SU-DHL-6 (cell line): ENCODE measurements around the gene MT1X.

Experiments
- H2AFZ ChIP-seq: fragments of 200-600 bp; sonication (generic); 2 replicates; pipeline ENCODE4 v1.6.1; 2014; ENCODE audit warnings: low read depth, mild to moderate bottlenecking, moderate library complexity, mixed read lengths, antibody characterized with exemption, low read length; ENCODE audit not compliant: severe bottlenecking
- H3F3A ChIP-seq: fragments of 200-600 bp; shearing (Covaris generic); 2 replicates; pipeline ENCODE4 v1.6.0; 2016; ENCODE audit warnings: antibody characterized with exemption, mild to moderate bottlenecking; ENCODE audit not compliant: insufficient read depth
- H3K27ac ChIP-seq: fragments of 200-600 bp; sonication (generic); 2 replicates; pipeline ENCODE4 v1.5.1; 2016; ENCODE audit warnings: low read depth, mild to moderate bottlenecking, low read length, moderate library complexity, mixed read lengths
- H3K27me3 ChIP-seq: fragments of 200-600 bp; sonication (generic), shearing (Covaris generic); 2 replicates; pipeline ENCODE4 v1.6.0; 2014; ENCODE audit warnings: mild to moderate bottlenecking, low read length
- H3K36me3 ChIP-seq: fragments of 200-600 bp; sonication (generic); 2 replicates; pipeline ENCODE4 v1.6.1; 2014; ENCODE audit warnings: mild to moderate bottlenecking, low read length, mixed read lengths
- H3K4me2 ChIP-seq: fragments of 300-600, 200-600 bp; shearing (Covaris generic), sonication (generic); 2 replicates; pipeline ENCODE4 v1.6.0; 2014; ENCODE audit warnings: low read length, low read depth, mild to moderate bottlenecking; ENCODE audit not compliant: poor library complexity, severe bottlenecking
- H3K4me3 ChIP-seq: fragments of 200-600 bp; sonication (generic); 2 replicates; pipeline ENCODE4 v1.5.1; 2014; ENCODE audit warnings: antibody characterized with exemption, low read length, mild to moderate bottlenecking, mixed read lengths; ENCODE audit not compliant: insufficient read depth, poor library complexity, severe bottlenecking
- H3K79me2 ChIP-seq: fragments of 200-600 bp; sonication (generic); 2 replicates; pipeline ENCODE4 v1.6.1; 2014; ENCODE audit warnings: mild to moderate bottlenecking, low read length, moderate library complexity; ENCODE audit not compliant: insufficient read depth
- H3K9ac ChIP-seq: fragments of 200-600 bp; sonication (generic); 2 replicates; pipeline ENCODE4 v1.7.0; 2014; ENCODE audit warnings: mild to moderate bottlenecking, low read length
- H3K9me2 ChIP-seq: fragments of 200-600 bp; sonication (generic); replicated peaks from 2 replicates; pipeline ENCODE4 v1.6.1; 2014; ENCODE audit warnings: low read length; ENCODE audit not compliant: insufficient read depth
- H3K9me3 ChIP-seq: fragments of 200-600 bp; sonication (generic); 2 replicates; pipeline ENCODE4 v1.6.1; 2014; ENCODE audit warnings: low read length, mixed read lengths; ENCODE audit not compliant: insufficient read depth
- H4K20me1 ChIP-seq: fragments of 200-600 bp; sonication (generic); 2 replicates; pipeline ENCODE4 v1.6.1; 2014; ENCODE audit warnings: low read depth, mild to moderate bottlenecking, antibody characterized with exemption, low read length, moderate library complexity, mixed read lengths
- CTCF ChIP-seq: fragments of 200-600 bp; sonication (generic); IDR thresholded peaks from one replicate; pipeline ENCODE4 v1.5.1; 2017; ENCODE audit warnings: antibody characterized with exemption, mild to moderate bottlenecking, low read length, moderate library complexity; ENCODE audit not compliant: insufficient read depth, poor library complexity, severe bottlenecking
- EZH2phosphoT487 ChIP-seq: fragments of 200-600 bp; sonication (generic), shearing (Covaris generic); conservative IDR thresholded peaks from 2 replicates; pipeline ENCODE4 v1.6.1; 2018; ENCODE audit warnings: mild to moderate bottlenecking, antibody characterized with exemption, low read length, moderate library complexity, mixed read lengths

The MT1X gene

DNA sequence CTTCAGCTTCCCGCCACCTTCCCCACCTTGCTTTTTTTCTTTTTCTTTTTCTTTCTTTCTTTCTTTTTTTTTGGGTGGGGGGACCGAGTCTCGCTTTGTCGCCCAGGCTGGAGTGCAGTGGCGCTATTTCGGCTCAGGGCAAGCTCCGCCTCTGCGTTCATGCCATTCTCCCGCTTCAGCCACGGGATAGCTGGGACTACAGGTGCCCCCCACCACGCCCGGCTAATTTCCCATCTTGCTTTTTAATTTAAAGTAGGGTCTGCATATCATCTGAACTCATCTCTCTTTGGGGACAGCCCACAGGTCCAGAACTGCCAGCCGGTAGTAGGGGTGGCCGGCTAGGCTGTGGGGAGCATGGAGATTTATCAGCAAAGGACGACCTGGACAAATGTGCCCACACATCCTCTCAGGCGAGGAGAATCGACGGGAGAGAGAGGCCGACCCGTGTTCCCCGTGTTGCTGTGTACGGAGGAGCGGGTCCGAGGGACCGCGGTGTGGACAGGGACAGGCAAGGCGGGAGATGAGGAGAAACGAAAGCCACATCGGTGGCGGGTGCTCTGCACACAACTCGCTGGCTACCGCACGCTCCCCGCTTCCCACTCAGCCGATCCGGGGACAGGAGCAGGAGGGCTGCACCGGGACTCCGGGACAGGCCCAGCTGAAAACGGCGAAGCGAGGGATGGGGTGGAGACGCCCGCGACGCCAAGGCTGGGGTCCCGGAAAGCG, 47.4 kb upstream of the MT1X start:
- no peak overlapping the region for H3K9ac ChIP-seq
- no peaks in the 10 kb centered on the region for H3K36me3 ChIP-seq
- H4K20me1 ChIP-seq, result no peaks in the 10 kb centered on the region
- H3K4me3 ChIP-seq, result no peak overlapping the region
- H2AFZ ChIP-seq, result no peak overlapping the region
- no peak overlapping the region for H3K27ac ChIP-seq
- H3K79me2 ChIP-seq, result no peaks in the 10 kb centered on the region
- TF ChIP-seq CTCF (no peak), EZH2phosphoT487 (no peak)
- no peaks in the 10 kb centered on the region for H3K9me3 ChIP-seq
- no peaks in the 10 kb centered on the region for H3K27me3 ChIP-seq
- no peaks in the 10 kb centered on the region for H3F3A ChIP-seq
- no peak overlapping the region for H3K4me2 ChIP-seq
- no peaks in the 10 kb centered on the region for H3K9me2 ChIP-seq

GRCh38 chr16:56635441-56635967, 46.8 kb upstream of the MT1X start:
- no peaks in the 10 kb centered on the region for H3K27me3 ChIP-seq
- H3K4me2 ChIP-seq, result no peak overlapping the region
- no peaks in the 10 kb centered on the region for H3K9me2 ChIP-seq
- no peaks in the 10 kb centered on the region for H3K79me2 ChIP-seq
- H3K9ac ChIP-seq, result no peak overlapping the region
- H2AFZ ChIP-seq, result no peak overlapping the region
- H3K36me3 ChIP-seq, result no peaks in the 10 kb centered on the region
- no peak overlapping the region for H3K27ac ChIP-seq
- H3K4me3 ChIP-seq, result no peak overlapping the region
- no peak for TF ChIP-seq EZH2phosphoT487
- TF ChIP-seq CTCF, result no peak
- H4K20me1 ChIP-seq, result no peaks in the 10 kb centered on the region
- no peaks in the 10 kb centered on the region for H3F3A ChIP-seq
- no peaks in the 10 kb centered on the region for H3K9me3 ChIP-seq

DNA sequence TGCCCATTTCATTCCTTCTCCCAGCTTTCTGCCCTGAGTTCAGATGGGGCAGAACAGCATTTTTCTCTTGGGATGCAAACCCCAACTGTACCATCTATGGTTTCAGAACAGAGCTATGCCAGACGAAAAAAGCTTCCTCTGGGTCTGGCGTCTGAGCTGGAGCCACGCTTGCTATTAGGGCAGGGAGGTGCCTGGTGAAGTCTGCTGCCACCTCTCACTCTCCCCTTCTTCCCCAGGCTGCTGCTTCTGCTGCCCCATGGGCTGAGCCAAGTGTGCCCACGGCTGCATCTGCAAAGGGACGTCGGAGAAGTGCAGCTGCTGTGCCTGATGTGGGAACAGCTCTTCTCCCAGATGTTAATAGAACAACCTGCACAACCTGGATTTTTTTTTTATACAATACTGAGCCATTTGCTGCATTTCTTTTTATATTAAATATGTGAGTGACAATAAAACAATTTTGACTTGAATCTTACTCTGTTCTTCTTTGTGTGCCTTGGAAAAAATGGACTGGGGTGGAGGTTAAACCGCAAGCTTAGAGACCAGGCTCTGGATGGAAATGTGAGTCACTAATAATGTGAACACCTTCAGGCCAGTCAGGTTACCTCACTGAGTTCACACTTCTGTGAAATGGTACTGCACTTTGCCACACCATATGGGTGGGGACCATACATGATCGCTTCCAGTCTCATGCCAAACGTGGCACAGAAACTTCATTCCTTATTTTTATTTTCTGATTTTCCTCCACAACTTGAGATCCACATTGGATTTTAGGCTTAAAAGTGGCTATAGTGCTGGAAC, 45.5 kb upstream of the MT1X start:
- H4K20me1 ChIP-seq, result no peaks in the 10 kb centered on the region
- H3F3A ChIP-seq, result no peaks in the 10 kb centered on the region

More for the DNA sequence above, 45.5 kb upstream of the MT1X start:
- H3K9ac ChIP-seq, result no peak overlapping the region
- H2AFZ ChIP-seq, result no peak overlapping the region
- TF ChIP-seq CTCF (no peak), EZH2phosphoT487 (no peak)
- H3K9me3 ChIP-seq, result no peaks in the 10 kb centered on the region
- H3K79me2 ChIP-seq, result no peaks in the 10 kb centered on the region
- no peak overlapping the region for H3K27ac ChIP-seq
- H3K4me2 ChIP-seq, result no peak overlapping the region
- H3K9me2 ChIP-seq, result no peaks in the 10 kb centered on the region
- H3K27me3 ChIP-seq, result no peaks in the 10 kb centered on the region
- H3K36me3 ChIP-seq, result no peaks in the 10 kb centered on the region
- H3K4me3 ChIP-seq, result no peak overlapping the region
